ENCODE results near the gene GPS2.

GRCh38 chr17:7322520-7323194 lies 7.5 kb upstream of the GPS2 start:
- TF ChIP-seq CTCF (optimal IDR thresholded peaks at IDR 0.05 in 1 of 3, IDR thresholded peaks at IDR 0.05 in 1 of 3, conservative IDR thresholded peaks at IDR 0.05 in 1 of 3; ENCODE audit: extremely low read depth in 1 of 3, insufficient read depth in 2 of 3, low read length in 3 of 3) (no peak), EZH2 (IDR thresholded peaks at IDR 0.05; ENCODE audit: low read length) (no peak)

Data from keratinocyte (primary cell).